Osteocyte (in vitro differentiated cells): Measurements from ENCODE around the gene BLM. TPM values are rescaled to one million over a fixed set of nuclear protein-coding genes. Genes with fewer than 3 reads are reported as not detected.
A peak's percentile ranks its signal among the peaks of the same experiment; 100 is the strongest.

Experiments
- DNase-seq: peaks from one replicate; pipeline ENCODE4 v3.0.0; 2021; ENCODE audit warnings: mixed read lengths; ENCODE audit not compliant: unreplicated experiment; ENCODE audit errors: extremely low spot score
- H3K27ac Mint-ChIP-seq: one replicate; pipeline ENCODE4 v1.8.0; 2021; ENCODE audit warnings: mild to moderate bottlenecking, mixed read lengths; ENCODE audit not compliant: unreplicated experiment
- H3K27me3 Mint-ChIP-seq: one replicate; pipeline ENCODE4 v1.8.0; 2021; ENCODE audit warnings: mixed read lengths; ENCODE audit not compliant: unreplicated experiment
- H3K36me3 Mint-ChIP-seq: one replicate; pipeline ENCODE4 v1.8.0; 2021; ENCODE audit warnings: mixed read lengths; ENCODE audit not compliant: unreplicated experiment
- H3K4me1 Mint-ChIP-seq: one replicate; pipeline ENCODE4 v1.8.0; 2021; ENCODE audit warnings: mixed read lengths; ENCODE audit not compliant: unreplicated experiment
- H3K4me3 Mint-ChIP-seq: one replicate; pipeline ENCODE4 v1.8.0; 2021; ENCODE audit warnings: mild to moderate bottlenecking, moderate library complexity, mixed read lengths; ENCODE audit not compliant: unreplicated experiment
- H3K9me3 Mint-ChIP-seq: one replicate; pipeline ENCODE4 v1.8.0; 2021; ENCODE audit warnings: mixed read lengths; ENCODE audit not compliant: unreplicated experiment
- total RNA-seq: library from RNA; stranded (reverse); gene quantifications from 2 replicates; pipeline ENCODE4 v1.2.1, GENCODE V29; 2021
- TF ChIP-seq, protein P1 (sequence below): fragments of 200-600 bp; sonication (generic); IDR thresholded peaks from 2 replicates; pipeline ENCODE4 v1.5.0; 2021; ENCODE audit warnings: antibody characterized with exemption, mild to moderate bottlenecking, moderate library complexity

Gene BLM
- total RNA-seq, 1 donor from 2014 or later, result 2.7 TPM

DNA sequence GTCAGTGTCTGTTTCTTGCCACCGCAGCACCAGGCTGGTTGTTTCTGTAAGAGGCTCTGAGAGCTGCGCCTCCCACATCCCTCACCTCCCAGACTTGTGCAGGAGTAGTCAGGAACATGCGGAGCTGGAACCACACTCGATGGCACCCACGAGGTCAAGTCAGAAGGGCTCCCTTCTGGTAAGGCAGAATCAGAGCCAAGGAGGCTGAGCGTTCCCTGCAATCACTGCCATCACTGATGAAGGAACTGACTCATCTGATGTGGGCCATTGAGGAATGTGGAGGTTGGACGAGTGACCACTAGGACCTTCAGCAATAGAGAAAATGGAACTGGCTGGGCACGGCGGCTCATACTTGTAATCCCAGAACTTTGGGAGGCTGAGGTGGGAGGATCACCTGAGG is 35.7 kb upstream of the BLM start:
- Mint-ChIP-seq H3K27ac (peak overlapping the region; percentile 88), H3K4me3 (no peak overlapping the region)
- TF ChIP-seq, protein P1, sequence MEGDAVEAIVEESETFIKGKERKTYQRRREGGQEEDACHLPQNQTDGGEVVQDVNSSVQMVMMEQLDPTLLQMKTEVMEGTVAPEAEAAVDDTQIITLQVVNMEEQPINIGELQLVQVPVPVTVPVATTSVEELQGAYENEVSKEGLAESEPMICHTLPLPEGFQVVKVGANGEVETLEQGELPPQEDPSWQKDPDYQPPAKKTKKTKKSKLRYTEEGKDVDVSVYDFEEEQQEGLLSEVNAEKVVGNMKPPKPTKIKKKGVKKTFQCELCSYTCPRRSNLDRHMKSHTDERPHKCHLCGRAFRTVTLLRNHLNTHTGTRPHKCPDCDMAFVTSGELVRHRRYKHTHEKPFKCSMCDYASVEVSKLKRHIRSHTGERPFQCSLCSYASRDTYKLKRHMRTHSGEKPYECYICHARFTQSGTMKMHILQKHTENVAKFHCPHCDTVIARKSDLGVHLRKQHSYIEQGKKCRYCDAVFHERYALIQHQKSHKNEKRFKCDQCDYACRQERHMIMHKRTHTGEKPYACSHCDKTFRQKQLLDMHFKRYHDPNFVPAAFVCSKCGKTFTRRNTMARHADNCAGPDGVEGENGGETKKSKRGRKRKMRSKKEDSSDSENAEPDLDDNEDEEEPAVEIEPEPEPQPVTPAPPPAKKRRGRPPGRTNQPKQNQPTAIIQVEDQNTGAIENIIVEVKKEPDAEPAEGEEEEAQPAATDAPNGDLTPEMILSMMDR, result no peak

GRCh38 chr15:90683371-90683770 is 33.8 kb upstream of the BLM start:
- Mint-ChIP-seq H3K4me3 (no peak overlapping the region), H3K4me1 (peaks cover 27% of the 10 kb centered on the region), H3K27ac (no peak overlapping the region), H3K9me3 (no peaks in the 10 kb centered on the region), H3K36me3 (no peaks in the 10 kb centered on the region), H3K27me3 (no peaks in the 10 kb centered on the region)
- TF ChIP-seq, protein P1, result no peak
- no peak for DNase-seq

More for the DNA sequence above, 35.7 kb upstream of the BLM start:
- Mint-ChIP-seq H3K36me3 (peaks cover 2% of the 10 kb centered on the region), H3K27me3 (no peaks in the 10 kb centered on the region), H3K4me1 (peaks cover 30% of the 10 kb centered on the region), H3K9me3 (no peaks in the 10 kb centered on the region)
- DNase-seq, result no peak

DNA sequence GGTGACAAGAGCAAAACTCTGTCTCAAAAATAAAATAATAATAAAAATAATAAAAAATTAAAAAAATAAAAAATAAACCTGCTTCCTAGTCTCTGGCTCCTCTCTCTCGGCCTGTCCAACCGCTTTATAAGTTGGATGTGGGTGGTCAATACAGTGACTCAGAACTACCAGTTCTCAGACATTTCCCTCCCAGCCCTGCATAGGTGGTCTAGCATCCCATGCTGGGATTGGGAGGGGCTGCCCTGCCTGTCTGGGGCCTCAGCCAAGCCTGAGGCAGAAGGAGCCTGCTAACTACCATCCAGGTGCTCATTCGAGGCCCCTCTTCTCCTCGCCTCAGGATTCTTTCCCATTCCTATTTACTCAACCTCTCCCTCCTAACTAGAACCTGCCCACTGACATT is 33.3 kb upstream of the BLM start:
- TF ChIP-seq, protein P1, result no peak
- H3K36me3 Mint-ChIP-seq, result no peaks in the 10 kb centered on the region
- no peak for DNase-seq
- H3K4me3 Mint-ChIP-seq, result no peak overlapping the region
- H3K27me3 Mint-ChIP-seq, result no peaks in the 10 kb centered on the region
- no peak overlapping the region for H3K27ac Mint-ChIP-seq
- H3K9me3 Mint-ChIP-seq, result no peaks in the 10 kb centered on the region
- H3K4me1 Mint-ChIP-seq, result peaks cover 27% of the 10 kb centered on the region

- H3K36me3 Mint-ChIP-seq, result no peaks in the 10 kb centered on the region
- no peak for DNase-seq
- no peak overlapping the region for H3K4me3 Mint-ChIP-seq
- TF ChIP-seq, protein P1, result no peak
- no peaks in the 10 kb centered on the region for H3K9me3 Mint-ChIP-seq
- H3K4me1 Mint-ChIP-seq, result peaks cover 25% of the 10 kb centered on the region
- no peak overlapping the region for H3K27ac Mint-ChIP-seq
- H3K27me3 Mint-ChIP-seq, result no peaks in the 10 kb centered on the region
These were observed 32.9 kb upstream of the BLM start for GRCh38 chr15:90684281-90684680.

DNA sequence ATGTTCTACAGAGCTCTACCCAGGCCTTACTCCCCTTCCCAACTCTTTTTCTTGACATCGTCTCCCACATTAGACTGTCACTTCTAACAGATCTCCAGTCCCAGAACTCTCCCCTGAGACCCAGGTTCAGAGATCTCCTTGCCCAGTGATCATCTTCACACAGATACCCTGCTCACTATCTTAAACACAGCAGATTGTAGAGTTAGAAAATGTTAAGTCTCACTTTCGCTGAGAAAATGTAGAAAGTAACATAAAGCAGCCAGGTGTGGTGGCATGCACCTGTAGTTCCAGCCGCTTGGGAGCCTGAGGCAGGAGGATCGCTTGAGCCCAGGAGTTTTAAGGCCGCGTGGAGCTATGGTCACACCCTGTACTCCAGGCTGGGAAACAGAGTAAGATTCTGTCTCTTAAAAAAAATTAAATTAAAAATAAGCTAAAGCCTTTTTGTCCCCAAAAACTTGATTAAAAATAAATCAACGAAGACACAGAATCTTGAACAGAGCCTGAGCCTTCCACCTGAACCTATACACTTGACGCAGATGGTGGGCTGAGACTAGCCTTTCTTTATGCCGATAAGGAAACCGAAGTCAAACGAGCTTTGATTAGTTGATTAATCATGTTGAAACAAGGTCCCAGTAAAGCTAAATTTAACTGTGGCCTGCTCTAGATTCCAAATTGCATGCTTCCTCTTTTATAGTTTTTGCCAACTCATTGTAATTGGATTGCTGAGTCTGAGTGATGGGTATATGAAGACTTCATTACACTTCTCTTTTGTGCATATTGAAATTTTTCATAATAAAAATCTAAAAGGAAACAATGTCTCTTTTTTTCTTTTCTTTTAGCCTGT is 31.3 kb upstream of the BLM start:
- Mint-ChIP-seq H3K9me3 (no peaks in the 10 kb centered on the region), H3K27me3 (no peaks in the 10 kb centered on the region), H3K27ac (no peak overlapping the region), H3K4me3 (no peak overlapping the region), H3K4me1 (peaks cover 13% of the 10 kb centered on the region), H3K36me3 (peaks cover 1% of the 10 kb centered on the region)
- DNase-seq, result no peak
- TF ChIP-seq, protein P1, result no peak
